Heart left ventricle (tissue), 13 donors: ENCODE measurements around the gene LCLAT1.

Experiments
- POLR2A ChIP-seq, 2 donors: fragments of 450-650 bp; IDR thresholded peaks; one replicate each; pipeline ENCODE4 v1.6.1; 2017; ENCODE audit warnings: antibody characterized with exemption in 2 of 2, mild to moderate bottlenecking in 2 of 2, moderate library complexity in 2 of 2
- TF ChIP-seq, protein P1 (sequence below), 12 donors: fragments of 200-600 bp; sonication (generic) in 4 of 12; IDR thresholded peaks; one replicate each; pipeline versions ENCODE4 v1.5.0 to v1.8.0; 2018 to 2022; ENCODE audit warnings: antibody characterized with exemption in 12 of 12, mild to moderate bottlenecking in 5 of 12
- donor health status: ischemic (EF 13 %, LVEDD 7.1; RV severe dilation, severe dysfunction).
- donor health status: DM: no; HTN: yes; CAD: no.
- donor health status: DM: no; HTN: no; CAD: no.
- donor health status: ischemic (EF 25% LVEDD 6.9; RV normal size, moderate dysfunction).
- donor health status: ischemic (EF 25% LVEDD 5.7; RV mildly dilated, moderate dysfunction).
- donor health status: ischemic (EF 35%, LVEDD 5.7; RV mildly dilated, moderate dysfunction).
- donor health status: nonischemic (EF 11% LVEDD 7.7; RV severe dilation, severe dysfunction).
- donor health status: DM: yes; HTN: yes; CAD: no.
- donor health status: PGD.
- donor health status: ischemic (EF 29% LVEDD 5.4; RV normal size, mild dysfunction).
- donor health status: nonischemic (EF 23%, LVEDD 6.1; RV moderate dilation, normal function).

DNA sequence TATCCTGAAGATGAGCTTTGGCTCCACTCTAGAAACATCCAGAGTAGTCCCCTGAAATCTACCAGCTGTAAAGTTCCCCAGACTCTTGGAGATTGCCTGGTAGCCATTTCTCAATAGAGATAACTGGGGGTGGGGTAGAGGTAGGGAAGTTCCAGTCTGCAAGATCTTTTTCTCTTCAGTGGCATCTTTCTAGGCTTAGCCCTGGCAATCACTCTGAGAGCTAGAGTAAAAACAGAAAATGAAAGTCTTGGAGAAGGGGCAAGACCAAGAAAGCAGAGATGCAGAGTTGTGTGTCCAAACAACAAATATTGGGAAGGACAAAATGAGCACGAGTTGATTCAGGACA is 41.8 kb upstream of the LCLAT1 start:
- TF ChIP-seq, protein P1, sequence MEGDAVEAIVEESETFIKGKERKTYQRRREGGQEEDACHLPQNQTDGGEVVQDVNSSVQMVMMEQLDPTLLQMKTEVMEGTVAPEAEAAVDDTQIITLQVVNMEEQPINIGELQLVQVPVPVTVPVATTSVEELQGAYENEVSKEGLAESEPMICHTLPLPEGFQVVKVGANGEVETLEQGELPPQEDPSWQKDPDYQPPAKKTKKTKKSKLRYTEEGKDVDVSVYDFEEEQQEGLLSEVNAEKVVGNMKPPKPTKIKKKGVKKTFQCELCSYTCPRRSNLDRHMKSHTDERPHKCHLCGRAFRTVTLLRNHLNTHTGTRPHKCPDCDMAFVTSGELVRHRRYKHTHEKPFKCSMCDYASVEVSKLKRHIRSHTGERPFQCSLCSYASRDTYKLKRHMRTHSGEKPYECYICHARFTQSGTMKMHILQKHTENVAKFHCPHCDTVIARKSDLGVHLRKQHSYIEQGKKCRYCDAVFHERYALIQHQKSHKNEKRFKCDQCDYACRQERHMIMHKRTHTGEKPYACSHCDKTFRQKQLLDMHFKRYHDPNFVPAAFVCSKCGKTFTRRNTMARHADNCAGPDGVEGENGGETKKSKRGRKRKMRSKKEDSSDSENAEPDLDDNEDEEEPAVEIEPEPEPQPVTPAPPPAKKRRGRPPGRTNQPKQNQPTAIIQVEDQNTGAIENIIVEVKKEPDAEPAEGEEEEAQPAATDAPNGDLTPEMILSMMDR (IDR thresholded peaks at IDR 0.05), result no peak
- no peak for TF ChIP-seq POLR2A (IDR thresholded peaks at IDR 0.05)
